Measurements from ENCODE around the gene TNRC6B.
"Not testable (repeated sequence)": the region's sequence is repeated elsewhere in the genome, so short reads cannot be mapped to it uniquely, and the experiment has no call there.

Gene TNRC6B

DNA sequence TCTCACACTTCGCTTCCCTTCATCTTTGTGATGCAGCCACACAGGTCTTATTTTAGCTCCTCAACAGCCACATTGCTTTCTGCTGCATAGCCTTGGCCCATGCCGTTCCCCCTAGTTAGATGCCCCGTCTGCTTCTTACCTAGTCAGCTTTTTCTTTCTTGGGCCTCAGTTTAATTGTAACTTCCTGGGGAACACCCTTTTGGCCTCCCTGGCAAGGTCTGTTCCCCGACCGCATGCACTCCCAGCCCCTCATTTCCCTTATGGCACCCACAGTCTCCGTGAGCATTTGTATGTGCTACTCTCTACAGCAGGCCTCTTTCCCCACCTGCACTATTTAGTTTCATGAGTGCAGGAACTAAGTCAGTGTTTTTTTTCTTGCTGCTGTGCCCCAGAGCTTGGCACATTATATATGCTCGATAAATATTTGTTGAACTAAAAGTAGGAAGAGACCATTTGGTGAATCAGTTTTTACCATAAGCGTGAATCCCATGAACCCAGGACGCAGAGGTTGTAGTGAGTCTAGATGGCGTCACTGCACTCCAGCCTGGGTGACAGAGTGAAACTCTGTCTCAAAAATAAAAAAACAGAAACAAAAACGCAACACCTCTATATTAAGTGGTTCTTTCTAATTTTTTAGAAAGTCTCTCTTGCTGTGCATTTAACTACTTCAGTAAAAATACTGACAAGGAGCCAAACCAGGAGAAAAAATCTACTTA, 38.5 kb downstream of the TNRC6B start:
- no peak for DNase-seq (ENCODE audit: low spot score)

DNA sequence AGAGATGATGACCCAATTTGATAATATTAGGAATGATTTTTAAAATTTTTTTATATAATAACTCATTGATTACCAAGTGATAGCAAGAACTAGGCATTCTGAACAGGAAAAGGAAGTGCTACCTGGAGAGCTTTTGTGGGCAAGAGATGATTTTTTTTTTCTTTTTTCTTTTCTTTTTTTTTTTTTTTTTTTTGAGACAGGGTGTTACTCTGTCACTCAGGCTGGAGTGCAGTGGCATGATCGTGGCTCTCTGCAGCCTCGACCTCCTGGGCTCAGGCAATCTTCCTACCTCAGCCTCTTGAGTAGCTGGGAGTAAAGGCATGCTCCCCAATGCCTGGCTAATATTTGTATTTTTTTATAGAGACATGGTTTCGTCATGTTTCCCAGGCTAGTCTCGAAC, 40.4 kb downstream of the TNRC6B start:
- no peak for DNase-seq (ENCODE audit: low spot score)

DNA sequence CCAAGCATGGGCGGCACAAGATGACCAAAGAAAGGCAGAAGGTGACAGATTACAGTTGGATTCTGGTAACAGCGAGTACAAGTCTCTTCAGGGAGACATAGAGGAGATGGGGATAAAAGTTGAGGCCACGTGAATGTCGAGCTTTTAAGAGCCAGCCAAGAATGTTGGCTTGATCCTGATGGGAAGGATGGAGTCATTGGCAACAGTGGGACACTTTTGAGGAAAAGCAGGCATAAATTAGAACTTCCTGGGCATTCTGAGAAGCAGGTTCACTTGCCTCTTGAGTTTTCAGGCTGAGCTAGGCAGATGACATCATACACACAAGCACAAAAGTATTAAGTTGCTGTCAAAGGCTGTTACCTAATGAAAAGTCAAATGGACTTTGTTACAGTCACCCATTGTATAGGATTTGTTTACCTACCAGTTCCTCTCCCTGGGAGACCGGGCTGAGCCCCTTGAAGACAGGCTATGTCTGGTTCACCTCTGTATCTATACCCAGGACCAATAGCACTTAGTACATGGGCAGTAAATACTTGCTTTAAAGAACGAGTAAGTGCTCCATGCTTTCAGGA, 41.1 kb downstream of the TNRC6B start:
- DNase-seq (ENCODE audit: low spot score), result no peak

DNA sequence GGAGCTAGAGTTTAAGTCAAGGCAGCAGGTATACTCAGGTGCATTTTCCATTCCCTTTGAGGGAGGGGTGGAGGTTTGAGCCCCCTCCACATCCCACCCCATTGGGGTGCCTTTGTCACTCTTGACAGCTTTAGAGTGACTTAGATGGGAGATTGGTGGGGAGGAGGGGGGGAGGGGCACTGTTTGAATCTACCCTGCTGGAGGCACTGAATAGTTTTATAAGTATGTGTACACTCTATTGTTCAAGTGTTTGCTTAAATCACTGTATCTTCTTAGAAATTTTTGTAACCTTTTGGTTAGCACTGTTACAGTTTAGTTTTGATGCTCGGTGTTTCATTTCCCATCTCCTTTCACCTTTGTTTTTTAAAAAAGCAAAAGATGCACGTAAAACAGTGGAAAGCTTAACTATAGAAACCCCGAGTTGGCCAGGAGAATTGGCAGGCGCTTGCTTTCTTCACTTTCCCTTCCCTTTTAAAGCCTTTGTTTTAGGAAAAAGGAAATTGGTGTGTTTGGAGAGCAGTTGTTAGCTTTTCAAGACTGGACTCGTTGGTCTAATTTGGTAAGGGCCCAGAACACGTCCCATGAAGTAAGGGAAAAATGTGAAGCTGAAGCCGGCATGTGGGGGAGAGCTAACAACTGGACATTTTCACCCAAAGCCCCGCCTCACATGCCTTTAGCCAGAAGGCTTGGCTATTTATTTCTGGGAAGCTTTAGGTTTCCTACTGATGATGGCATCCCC, 42.8 kb downstream of the TNRC6B start:
- no peak for DNase-seq (ENCODE audit: low spot score)

DNA sequence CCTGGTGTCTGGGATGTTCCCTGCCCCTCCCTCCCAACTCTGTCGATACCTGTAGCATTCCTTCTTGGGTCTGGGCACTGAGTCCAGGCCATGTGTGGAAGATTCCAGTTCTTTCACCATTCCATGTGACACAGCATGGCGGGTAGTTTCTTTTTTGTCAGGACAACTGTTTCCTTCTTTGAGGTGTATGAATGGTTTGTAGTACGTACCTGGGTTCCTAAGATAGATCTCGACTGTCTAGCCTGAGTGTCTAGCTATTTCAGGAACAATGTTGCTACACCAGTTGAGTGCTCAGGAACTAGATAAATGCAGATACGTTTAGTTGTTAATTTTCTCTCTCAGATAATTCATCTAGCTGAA, 43.3 kb downstream of the TNRC6B start:
- no peak for DNase-seq (ENCODE audit: low spot score)

DNA sequence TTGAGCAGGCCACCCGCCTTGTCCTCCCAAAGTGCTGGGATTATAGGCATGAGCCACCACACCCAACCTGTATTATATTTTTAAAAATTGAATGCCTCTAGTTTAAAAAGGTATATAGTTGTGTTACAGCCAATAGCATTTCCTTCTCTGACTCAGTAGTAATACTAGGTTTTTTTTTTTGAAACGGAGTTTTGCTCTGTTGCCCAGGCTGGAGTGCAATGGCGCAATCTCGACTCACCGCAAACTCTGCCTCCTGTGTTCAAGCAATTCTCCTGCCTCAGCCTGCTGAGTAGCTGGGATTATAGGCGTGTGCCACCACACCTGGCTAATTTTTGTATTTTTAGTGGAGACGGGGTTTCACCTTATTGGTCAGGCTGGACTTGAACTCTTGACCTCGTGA, 45.3 kb downstream of the TNRC6B start:
- DNase-seq (ENCODE audit: low spot score), result not testable (repeated sequence)

DNA sequence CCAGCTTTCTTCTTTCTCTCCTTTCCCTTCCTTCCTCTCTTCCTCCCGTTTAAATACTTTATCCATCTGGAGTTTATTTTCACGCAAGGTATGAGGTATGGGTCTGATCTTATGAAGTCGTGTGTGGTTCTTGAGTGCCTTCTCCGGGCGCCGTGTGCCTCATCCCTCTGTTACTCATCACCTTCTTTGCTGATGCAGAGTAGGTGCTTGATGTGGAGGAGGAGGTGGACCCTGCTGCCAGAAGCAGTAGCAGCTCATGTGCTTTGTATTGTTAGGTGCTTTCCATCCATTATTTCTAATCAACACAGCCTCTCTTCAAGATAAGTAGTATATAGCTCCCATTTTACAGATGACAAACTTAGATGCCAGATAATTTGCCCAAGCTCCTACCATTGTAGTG, 47.0 kb downstream of the TNRC6B start:
- no peak for DNase-seq (ENCODE audit: low spot score)

DNA sequence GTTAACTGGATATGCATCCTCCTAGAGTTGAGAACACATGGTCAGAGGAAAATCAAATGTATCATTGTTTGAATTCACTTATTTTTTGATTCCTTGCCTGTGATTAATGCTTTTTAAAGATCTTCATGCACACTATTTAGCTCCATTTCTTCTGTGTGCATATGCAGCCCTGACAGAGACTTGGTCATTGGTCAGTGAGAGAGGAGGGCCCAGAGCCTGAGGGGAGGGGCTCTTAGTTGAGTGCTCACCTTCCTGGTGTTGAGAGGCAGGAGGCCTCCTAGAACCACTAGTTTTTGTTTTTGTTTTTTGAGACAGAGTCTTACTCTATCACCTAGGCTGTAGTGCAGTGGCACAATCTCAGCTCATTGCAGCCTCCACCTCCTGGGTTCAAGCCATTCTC, 48.9 kb downstream of the TNRC6B start:
- DNase-seq (ENCODE audit: low spot score), result no peak

DNA sequence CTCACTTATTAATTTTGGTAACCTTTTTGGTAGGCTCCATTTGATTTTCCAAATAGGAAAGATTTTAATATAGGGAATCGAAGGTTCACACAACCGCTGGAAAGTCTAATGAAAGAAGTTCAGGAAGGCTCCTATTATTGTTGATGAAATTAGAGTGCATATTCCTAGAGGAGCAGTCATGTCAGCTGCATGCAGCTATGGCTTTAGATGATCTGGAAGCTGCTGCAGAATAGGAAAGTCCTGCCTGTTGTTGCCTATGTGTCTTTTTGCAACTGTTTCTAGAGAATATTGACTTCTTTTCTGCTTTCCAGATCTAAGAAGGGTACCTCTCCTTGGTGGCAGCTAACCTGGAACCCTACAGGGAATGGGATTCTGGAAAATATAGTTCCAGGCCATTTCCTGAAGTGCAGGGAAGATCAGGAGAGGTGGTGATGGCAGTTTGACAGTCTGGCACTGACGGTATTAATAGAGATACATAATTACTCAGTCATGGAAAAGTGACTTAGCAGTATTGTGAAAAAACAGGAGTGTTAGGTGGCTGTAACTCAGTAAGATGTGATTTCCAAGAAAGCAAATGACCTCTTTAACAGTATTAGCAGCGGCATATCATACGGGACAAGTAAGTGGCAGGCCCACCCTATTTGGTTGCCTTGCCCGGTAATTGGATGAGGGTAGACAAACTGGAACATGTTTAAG, 54.0 kb downstream of the TNRC6B start:
- no peak for DNase-seq (ENCODE audit: low spot score)

DNA sequence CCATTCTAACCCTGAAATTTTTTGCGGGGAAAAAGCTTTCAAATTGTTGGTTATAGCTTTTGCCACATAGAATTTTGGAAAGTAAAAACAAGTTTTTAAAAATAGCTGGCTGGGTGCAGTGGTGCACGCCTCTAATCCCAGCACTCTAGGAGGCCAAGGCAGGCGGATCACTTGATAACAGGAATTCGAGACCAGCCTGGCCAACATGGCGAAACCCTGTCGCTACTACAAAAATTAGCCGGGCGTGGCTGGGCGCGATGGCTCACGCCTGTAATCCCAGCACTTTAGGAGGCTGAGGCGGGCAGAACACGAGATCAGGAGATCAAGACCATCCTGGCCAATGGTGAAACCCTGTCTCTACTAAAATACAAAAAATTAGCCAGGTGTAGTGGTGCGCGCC, 54.9 kb downstream of the TNRC6B start:
- no peak for DNase-seq (ENCODE audit: low spot score)

DNA sequence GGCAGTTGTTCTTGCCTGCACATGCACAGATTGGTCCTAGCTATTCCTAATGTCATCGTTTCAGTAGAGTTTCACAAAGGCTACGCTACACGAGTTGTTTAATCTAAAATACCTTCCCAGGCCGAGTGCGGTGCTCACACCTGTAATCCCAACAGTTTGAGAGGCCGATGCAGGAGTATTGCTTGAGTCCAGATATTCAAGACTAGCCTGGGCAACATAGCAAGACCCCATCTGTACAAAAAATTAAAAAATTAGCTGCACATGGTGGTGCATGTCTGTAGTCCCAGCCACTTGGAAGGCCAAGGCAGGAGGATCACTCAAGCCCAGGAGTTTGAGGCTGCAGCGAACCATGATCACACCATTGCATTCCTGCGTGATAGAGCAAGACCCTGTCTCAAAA, 56.2 kb downstream of the TNRC6B start:
- no peak for DNase-seq (ENCODE audit: low spot score)

DNA sequence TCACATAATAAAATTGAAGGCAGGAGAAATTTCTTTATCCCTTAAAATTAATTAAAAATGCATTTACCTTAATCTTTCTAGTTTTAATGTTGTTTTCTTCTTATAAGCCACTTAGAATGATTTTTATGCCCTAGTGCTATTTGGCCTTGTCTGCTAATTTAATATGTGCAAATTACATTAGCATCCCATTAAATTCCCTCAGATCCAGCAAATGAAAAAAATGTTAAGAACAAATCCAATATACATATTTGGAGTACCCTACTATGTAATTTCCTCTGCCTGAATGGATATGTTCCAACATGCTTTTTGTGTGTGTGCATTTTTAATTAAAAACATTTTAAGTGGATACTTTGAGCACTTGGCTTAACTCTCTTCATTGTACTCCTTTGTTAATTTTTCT, 56.9 kb downstream of the TNRC6B start:
- DNase-seq (ENCODE audit: low spot score), result no peak

DNA sequence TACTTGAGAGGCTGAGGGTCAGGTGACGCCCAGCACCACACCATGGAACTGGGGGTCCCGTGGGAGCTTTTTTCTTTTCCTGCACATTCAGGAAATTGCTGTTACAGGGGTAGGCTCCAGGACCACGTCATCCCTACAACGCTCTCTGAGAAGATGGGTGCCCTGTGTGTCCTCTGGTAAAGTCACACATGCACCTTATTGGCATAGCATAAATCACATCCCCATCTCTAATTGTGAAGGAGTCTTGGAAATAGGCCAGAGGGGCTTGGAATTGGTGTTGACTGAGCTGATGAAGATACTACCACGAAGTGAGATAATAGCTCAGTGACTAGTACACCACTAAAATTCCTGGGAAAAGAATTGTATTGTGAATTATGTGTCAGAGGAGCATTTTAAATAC, 57.6 kb downstream of the TNRC6B start:
- no peak for DNase-seq (ENCODE audit: low spot score)

DNA sequence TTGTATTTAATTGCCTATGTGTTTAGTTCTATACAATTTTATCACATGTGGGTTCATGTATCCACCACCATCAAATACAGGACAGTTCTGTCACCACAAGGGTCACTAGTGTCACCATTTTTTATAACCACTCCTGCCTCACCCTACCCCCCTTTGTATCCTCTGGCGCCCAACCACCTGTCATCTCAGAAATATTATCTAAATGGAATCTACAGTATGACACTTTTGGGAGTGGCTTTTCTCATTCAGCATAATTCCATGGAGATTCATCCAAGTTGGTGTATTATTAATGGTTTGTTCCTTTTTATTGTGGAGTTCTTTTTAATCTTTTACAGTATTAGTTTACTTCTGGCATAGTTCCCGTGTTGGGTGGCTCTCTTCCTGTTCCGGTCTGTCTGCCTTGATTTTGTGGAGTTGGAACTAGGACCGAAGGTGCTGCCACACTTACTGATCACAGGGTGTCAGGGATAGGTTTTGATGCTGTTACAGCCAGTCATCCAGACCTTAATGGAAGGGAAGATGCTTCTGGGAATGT, 58.5 kb downstream of the TNRC6B start:
- no peak for DNase-seq (ENCODE audit: low spot score)

DNA sequence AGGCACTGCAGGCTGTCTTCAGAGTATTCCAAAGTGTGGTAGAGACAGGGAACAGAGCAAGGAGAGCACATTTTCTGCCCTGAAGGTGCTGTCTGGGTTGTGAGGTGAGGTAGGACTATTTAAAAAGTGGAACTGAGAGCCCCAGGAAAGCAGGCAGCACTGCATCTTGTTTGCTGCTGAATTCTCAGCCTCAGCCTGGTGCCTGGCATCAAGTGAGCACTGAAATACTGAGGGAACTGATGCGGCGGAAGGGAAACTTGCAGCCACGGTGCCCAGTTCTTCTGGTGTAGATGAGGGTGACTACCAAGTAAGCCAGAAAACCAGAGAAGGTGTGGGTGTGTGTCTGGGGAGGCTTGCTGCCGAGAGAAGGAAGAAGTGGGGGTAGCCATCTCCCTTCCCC, 59.5 kb downstream of the TNRC6B start:
- DNase-seq (ENCODE audit: low spot score), result no peak

DNA sequence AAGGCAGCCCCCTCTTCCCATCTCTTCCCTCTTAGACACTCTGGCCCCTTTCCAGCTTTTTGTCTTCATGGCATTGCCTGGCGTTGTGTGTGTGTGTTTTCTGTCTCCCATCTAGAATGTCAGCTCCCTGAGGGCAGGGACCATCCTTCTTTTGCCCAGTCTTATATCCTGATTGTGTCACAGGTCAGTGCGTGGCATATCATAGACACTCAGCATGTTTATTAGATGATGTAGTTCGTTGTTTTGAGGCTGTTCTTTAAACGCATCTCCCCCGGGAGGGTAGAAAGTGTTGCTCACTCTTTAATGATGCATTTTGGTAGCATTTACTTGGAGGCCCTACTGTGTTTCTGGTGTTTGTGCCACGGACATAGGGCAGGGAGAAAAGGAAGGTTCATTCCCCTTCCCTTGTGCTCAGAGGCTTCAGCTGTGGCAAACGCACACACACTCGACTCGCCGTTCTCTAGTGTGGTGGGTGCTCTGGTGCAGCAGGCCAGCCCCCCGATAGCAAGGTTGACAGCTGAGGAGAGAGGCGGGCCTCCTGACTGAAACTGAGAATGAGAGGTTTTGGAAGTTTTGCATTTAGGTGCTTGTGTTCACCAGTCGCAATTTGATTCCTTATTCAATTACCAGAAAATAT, 60.2 kb downstream of the TNRC6B start:
- DNase-seq (ENCODE audit: low spot score), result no peak

DNA sequence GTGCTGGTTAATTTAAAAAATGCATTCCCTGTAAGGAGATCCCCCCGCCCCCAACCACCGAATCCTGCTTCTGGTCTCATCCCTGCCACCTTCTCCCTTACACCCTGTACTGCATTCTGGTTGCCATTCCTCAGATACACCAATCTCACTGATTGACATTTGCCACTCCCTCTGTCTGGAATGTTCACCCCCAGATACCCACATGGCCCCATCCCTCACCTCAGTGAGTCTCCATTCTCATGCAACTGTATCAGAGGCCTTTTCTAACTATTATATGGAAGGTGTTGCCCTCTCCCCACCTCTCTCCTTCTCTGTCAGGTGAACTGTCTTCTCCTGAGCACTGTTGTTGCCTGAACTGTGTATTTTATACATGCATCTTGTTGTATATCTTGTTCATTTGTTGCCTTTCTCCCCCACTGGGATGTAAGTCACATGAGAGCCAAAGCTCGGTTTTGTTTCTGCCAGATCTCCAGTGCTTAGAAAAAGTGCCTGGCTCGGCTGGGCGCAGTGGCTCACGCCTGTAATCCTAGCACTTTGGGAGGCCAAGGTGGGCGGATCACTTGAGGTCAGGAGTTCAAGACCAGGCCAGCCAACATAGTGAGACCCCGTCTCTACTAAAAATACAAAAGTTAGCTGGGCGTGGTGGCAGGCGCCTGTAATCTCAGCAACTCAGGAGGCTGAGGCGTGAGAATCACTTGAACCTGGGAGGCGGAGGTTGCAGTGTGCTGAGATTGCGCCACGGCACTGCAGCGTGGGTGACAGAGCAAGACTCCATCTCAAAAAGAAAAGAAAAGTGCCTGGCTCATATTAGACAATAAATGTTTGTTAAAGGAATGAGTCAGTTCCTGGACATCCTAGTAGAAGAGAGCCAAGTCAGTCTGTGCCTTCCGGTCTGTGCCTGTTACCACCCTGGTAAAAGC, 61.0 kb downstream of the TNRC6B start:
- DNase-seq (ENCODE audit: low spot score), result peak; percentile 39

DNA sequence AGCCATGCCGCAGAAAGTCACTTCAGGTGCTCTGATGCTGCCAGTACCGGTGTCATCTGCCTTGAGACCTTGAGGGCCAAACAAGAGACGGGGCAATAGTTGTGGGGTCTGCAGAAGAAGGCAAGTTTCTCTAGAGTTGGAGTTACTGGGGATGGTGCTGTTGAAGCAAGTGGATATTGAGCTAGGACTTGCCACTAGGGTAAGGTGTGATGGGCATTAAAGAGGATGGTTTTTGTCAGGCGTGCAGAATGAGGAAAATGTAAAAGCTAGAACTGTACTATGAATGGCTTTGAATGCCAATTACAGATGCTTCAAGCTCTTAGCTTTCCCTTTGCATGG, 61.6 kb downstream of the TNRC6B start:
- DNase-seq (ENCODE audit: low spot score), result no peak

DNA sequence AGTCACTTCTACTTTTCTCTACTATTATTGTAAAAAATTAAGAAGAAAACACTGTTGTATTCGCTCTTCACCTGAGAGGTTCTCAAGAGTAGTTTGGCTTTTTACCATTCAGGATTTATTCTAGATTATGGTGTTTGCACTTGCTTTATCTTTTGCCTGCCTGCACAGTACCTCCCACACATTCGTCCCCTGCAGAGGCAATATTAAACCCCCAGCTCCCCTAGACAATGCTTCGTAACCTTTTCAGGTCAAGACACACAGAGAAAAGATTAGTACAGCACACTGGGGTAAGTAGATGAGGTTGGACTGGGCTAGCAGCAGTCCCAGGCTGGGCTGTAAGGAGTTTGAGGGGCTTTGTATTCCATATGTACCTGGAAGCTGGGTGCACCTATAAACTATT, 62.4 kb downstream of the TNRC6B start:
- DNase-seq (ENCODE audit: low spot score), result no peak

DNA sequence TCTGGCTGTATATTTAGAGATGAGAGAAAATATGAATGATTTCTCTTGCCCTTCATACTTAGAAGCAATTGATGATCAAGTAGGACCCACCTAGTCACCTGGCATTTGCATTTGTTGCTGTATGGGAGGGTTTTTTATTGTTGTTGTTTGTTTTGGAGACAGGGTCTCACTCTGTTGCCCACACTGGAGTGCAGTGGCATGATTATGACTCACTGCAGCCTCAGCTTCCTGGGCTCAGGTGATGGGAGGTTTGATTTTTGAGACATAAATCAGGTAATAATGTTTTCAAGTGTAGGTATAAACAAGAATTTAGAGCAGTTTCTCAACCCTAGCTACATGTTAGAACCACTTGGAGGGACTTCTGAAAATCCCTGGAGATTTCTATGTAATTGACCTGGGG, 63.0 kb downstream of the TNRC6B start:
- DNase-seq (ENCODE audit: low spot score), result no peak

DNA sequence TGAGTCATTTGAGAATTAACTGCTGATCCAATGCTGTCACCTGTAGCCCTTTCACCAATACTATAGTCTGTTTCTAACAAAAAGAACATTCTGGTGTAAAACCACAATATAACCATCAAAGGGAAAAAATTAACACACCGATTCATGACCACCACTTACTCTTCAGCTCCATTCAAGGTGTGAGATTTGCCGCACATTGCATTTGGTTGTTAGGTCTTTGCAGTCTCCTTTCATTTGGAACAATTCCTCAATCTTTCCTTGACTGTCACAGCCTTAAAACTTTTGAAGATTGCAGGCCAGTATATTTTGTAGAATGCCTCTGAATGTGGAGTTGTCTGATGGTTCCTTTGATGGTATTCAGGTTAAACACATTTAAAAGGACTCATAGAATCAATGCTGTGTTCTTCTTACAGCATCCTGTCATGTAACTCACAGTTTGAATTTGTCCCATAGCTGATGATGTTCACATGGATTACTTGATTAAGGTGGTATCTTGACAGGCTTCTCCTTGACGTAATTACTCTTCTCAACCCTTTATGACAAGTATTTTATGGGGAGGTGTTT, 63.6 kb downstream of the TNRC6B start:
- DNase-seq (ENCODE audit: low spot score), result no peak

Measured in hepatic stellate cell (primary cell).